NCI-H69 (cell line): ENCODE data around the gene TBC1D2.
"Not testable (repeated sequence)": the region's sequence is repeated elsewhere in the genome, so short reads cannot be mapped to it uniquely, and the experiment has no call there.

Experiments used
- DNase-seq: peaks from one replicate; lab custom pipeline; 2025; lab: John Stamatoyannopoulos, UW

Gene TBC1D2, protein sequence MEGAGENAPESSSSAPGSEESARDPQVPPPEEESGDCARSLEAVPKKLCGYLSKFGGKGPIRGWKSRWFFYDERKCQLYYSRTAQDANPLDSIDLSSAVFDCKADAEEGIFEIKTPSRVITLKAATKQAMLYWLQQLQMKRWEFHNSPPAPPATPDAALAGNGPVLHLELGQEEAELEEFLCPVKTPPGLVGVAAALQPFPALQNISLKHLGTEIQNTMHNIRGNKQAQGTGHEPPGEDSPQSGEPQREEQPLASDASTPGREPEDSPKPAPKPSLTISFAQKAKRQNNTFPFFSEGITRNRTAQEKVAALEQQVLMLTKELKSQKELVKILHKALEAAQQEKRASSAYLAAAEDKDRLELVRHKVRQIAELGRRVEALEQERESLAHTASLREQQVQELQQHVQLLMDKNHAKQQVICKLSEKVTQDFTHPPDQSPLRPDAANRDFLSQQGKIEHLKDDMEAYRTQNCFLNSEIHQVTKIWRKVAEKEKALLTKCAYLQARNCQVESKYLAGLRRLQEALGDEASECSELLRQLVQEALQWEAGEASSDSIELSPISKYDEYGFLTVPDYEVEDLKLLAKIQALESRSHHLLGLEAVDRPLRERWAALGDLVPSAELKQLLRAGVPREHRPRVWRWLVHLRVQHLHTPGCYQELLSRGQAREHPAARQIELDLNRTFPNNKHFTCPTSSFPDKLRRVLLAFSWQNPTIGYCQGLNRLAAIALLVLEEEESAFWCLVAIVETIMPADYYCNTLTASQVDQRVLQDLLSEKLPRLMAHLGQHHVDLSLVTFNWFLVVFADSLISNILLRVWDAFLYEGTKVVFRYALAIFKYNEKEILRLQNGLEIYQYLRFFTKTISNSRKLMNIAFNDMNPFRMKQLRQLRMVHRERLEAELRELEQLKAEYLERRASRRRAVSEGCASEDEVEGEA

DNA sequence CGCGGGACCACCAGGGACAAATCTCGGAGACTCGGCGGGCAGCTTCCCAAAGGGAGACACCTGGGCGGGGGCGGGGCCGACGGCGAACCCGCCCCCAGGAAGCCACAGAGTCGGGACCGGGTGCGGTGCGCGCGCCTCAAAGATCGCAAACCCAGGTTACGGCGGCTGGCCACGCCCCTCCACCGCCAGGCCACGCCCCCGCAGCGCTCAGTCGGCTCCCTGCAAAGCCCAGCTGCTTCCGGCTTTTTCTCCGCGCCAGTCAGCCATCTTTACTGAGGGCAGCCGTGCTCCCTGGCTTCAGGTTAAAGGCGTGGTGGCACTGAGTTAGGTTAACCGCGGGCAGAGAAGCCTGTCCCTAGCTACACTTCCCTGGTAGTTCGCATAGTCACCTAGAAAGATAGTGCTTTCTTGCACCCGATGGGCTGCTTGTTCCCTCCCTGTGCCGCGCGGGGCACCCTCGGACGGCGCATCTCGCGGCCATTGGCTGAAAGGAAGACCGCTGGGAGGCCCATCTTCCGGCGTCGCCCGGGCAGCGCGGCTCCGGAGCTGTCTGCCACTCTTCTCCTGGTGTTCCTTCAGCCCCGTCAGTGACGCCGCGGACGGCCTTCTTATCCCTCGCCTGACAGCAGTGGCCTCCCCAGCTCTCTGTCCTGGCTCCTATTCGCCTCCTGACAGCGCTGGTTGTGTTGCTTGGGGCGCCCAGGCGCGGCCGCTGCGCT is at the start of gene TBC1D2:
TBC1D2 (minus strand) TSS at position 72 of the 719 bp plus-strand sequence. CDS start 108 bp downstream, outside the sequence.
- DNase-seq: peak; percentile 98

- no peak for DNase-seq
Observed at GRCh38 chr9:98304381-98304780, 48.9 kb upstream of the TBC1D2 start.

DNA sequence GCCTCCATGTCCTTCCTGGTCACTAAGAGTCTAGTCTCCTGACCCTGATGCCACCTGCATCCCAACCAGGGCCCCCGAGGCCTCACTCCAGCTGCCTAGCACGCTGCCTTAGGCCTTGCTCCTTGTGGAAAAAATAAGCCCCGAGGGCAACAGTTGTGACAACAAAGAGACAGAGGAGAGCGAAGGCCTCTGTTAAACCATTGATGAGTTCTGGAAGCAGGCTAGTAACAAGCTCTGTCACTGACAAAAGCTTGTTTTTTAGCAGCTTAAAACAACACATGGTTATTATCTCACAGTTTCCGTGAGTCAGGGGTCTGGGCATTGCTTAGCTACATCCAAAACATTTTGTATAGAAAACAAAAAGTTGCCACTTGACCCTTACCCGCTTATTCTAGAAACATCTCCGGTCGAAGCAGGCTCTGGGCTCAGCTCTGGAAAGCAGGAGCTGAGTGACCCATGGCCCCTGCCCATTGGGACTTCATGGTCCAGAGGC is 48.2 kb upstream of the TBC1D2 start:
- DNase-seq: no peak

DNA sequence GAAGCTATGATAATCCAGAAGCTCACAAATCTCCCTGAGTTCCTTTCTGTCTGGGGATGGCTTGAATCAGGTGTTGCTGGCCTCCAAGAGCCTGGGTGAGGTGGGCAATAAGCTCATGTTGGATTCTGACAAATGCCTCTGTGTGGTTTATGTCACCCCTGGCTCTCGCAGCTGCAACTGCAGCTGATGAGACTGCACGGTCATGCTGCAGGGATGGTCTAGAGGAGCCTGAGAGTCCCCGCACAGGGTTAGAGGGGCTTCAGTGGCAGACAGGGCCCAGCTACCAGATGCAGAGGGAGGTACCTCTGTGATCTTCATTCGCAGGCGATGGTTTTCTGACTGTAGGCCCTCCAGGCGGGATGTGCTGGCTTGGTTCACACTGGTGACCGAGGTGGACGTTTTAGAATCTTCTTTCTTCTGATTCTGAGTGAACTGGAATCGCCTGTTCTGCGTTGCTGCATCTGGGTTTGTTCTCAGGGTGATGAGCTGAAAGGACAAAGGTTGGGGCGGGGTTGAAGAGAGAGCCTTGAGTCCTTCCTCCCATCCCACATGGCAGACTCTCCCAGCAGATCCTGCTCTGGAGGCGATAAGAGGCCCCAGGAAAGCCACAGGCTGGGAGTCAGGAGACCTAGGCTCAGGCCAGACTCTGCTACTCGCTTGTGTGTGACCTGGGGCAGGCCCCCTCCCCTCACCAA is 47.6 kb upstream of the TBC1D2 start:
- DNase-seq: no peak

GRCh38 chr9:98302150-98302549 is 46.7 kb upstream of the TBC1D2 start:
- no peak for DNase-seq

DNA sequence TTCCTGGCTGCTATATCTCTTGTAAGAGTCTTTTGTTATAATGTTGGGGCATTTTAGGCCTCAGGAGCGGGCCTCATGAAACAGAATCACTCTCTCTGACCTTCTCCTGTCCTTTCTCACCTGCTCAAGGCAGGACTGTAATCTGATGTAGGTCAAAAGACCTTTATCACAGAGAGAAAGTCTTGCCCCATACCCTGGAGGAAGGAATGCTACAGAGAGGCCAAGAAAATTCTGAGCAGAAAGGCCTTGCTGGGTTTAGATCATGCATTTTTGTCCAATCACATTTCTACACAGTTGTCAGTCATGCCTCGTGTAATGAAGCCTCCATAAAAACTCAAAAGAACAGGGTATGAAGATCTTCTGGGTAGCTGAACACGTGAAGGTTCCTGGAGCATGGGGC is 45.2 kb upstream of the TBC1D2 start:
- no peak for DNase-seq

GRCh38 chr9:98298476-98298875 is 43.0 kb upstream of the TBC1D2 start:
- no peak for DNase-seq

GRCh38 chr9:98295824-98296223 is 40.4 kb upstream of the TBC1D2 start:
- DNase-seq: no peak

- no peak for DNase-seq
Observed at GRCh38 chr9:98291820-98292219, 36.4 kb upstream of the TBC1D2 start.

- DNase-seq: no peak
Observed at GRCh38 chr9:98290411-98290810, 35.0 kb upstream of the TBC1D2 start.

GRCh38 chr9:98289614-98290201 is 34.3 kb upstream of the TBC1D2 start:
- DNase-seq: no peak

- DNase-seq: no peak
Observed at GRCh38 chr9:98288881-98289280, 33.4 kb upstream of the TBC1D2 start.

DNA sequence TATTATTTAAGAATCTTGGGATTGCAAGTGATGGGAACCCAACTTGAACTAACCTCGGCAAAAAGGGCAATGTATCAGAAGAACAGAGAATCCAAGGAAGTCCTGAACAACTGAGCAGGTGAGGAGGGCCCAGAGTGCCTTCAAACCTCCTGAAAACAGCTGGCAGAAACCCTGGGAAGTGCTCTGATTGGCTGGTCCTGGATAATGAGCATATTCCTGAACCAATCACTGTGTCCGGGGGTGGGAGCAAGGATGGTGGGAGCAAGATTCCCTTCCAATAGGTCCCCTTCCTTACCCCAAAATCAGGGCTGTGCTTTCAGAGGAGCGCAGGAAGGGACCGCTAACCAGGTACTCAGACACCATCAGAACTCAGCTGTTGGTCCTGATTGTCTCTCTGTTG is 31.9 kb upstream of the TBC1D2 start:
- DNase-seq: no peak

DNA sequence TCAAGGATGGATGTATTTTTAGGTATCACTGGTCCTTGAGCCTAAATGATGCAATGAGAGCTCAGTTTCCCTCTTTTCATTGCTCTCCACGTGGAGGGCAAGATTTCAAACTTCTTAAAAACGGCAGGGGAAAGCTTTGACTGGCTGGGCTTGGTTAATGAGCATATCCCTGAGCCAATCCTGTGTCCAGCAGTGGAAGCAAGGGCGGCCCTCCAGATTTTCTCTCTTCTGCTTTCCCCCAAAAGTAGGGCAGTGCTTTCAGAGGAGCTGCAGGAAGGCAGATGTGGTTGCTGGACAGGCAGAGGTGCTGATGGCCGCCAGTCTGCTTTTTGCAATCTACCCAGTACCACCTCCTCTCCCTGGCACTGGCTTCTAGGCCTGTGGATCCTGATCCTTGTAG is 30.0 kb upstream of the TBC1D2 start:
- no peak for DNase-seq

DNA sequence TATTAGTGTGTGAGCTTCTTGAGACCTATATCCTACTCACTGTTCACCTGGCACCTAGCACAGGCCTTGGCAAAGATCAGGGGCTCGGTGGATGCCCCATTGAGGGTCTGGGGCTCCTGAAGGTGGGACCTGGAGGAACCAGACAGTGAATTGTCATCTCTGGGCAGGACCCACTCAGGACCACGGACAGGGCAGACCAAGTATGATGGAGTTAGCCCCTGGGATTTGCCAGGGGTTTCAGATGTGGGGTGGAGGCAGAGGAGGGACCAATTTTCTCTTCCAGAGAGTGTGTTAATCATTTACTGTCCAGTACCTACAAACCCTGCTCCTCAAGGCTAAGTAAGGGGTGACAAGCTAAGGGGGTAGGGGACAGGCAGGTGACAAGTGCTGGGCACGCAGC is 29.3 kb upstream of the TBC1D2 start:
- no peak for DNase-seq

DNA sequence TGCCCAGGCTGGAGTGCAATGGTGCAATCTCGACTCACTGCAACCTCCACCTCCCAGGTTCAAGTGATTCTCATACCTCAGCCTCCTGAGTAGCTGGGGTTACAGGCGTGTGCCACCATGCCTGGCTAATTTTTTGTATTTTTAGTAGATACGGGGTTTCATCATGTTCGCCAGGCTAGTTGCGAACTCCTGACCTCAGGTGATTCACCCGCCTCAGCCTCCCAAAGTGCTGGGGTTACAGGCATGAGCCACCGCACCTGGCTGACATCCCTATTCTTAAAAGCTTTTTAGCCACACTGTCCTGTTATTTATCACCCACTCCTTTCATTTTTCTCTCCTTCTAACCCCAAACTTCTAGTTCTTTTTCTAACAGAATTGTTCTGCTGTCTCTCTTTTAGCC is 27.7 kb upstream of the TBC1D2 start:
- DNase-seq: not testable (repeated sequence)

- no peak for DNase-seq
Observed at GRCh38 chr9:98281281-98281680, 25.8 kb upstream of the TBC1D2 start.

DNA sequence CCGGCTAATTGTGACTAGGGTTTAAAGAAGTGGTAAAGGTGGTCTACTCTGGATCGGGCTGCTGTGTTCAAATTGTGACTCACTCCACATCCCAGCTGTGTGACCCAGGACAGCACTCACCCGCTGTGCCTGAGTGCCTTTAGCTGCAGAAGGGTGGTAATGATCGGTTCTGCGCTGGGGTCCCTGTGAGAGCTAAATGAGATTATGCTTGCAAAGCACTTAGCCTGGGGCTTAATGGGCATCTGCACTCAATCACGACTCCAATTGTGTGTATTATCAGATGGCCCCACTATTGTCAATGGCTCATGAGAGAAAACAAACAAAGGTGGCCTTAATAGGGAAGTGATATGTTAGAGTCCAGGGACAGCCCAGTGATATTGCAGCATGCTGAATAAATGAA is 25.1 kb upstream of the TBC1D2 start:
- peak; percentile 100 for DNase-seq

GRCh38 chr9:98280162-98280561 is 24.7 kb upstream of the TBC1D2 start:
- DNase-seq: peak; percentile 64

DNA sequence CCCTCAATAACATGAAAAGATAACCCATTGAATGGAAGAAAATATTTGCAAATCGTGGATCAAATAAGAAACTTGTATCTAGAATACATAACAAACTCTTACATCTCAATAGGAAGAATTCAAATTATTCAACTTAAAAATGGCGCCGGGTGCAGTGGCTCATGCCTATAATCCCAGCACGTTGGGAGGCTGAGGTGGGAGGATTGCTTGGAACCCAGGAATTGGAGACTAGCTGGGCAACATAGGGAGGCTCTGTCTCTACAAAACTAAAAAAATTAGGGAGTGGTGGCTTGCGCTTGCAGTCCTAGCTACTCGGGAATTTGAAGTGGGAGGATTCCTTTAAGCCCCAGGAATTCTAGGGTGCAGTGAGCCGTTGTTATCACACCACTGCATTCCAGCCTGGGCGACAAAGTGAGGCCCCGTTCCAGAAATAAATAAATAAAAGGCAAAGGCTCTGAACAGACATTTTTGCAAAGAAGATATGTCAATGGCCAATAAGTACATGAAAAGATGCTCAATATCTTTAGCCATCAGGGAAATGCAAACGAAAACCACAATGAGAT is 21.5 kb upstream of the TBC1D2 start:
- no peak for DNase-seq

DNA sequence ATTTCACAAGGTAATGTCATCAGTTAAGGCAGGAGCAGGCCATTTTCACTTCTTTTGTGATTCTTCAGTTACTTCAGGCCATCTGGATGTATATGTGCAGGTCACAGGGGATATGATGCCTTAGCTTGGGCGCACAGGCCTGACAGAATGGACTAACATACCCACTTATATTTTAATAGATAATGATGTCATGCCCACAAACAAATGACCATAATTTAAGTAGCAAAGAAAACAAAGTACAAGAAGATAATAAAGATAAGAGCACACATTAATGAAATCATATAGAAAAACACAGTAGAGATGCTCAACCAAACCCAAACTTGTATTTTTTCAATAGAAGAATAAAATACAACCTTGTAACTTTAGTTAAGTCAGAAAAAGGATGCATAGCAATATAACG is 19.7 kb upstream of the TBC1D2 start:
- peak; percentile 19 for DNase-seq
